ENCODE data around the gene CCDC158. TPM values are rescaled to one million over a fixed set of nuclear protein-coding genes. Genes with fewer than 3 reads are reported as not detected.

CCDC158 gene
- total RNA-seq, 2 experiments from 2014 or later: not detected

GRCh38 chr4:76276813-76277212 lies 144.1 kb downstream of the CCDC158 start:
- no peak for TF ChIP-seq CTCF (IDR thresholded peaks at IDR 0.05)
- Mint-ChIP-seq H3K27ac (no peak overlapping the region), H3K4me3 (no peak overlapping the region), H3K36me3 (ENCODE audit: low read depth) (no peaks in the 10 kb centered on the region), H3K9me3 (no peaks in the 10 kb centered on the region), H3K4me1 (ENCODE audit: low read depth) (peaks cover 2% of the 10 kb centered on the region), H3K27me3 (peaks cover 8% of the 10 kb centered on the region)
- DNase-seq (no peak), ATAC-seq (no peak)
- POLR2A ChIA-PET: no interaction called here
- CTCF ChIA-PET: interaction anchor here (3.1 to 6.2 kb wide), 2 partner anchors 97 to 101 kb away, joined by 18 to 58 read pairs; no protein-coding TSS in a partner anchor
- intact Hi-C loops (cut with micrococcal nuclease): loop anchor here (10.0 kb wide), 1 partner anchor 98 kb away; no protein-coding TSS in a partner anchor

DNA sequence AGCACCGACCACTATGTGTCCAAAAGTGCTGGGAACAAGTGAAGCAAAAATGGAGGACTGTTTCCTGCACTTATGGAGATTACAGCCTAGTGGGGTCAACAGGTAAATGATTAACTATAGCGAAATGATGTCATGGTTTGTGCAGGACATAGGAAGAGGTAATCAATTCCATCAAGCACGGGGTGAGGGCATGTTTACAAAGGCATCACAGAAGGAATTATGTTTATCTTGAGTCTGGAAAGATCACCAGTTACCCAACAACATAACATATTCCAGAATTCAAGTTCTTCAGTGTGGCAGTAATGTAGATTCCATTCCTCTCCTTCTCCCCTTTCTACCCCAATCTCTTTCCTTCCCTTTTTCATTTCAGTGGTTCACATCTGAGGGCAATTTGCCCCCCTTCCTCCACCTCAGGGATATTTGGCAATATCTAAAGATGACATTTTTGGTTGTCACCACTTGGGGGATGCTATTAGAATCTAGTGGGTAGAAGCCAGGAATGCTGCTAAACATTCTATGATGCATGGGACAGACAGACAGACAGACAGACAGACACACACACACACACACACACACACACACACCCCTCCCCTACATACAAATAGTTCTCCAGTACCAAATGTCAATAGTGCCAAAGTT lies 145.3 kb downstream of the CCDC158 start:
- H3K27ac Mint-ChIP-seq: no peak overlapping the region
- DNase-seq (no peak), ATAC-seq (no peak)
- peaks cover 2% of the 10 kb centered on the region for H3K4me1 Mint-ChIP-seq (ENCODE audit: low read depth)
- intact Hi-C loops (cut with micrococcal nuclease): loop anchor here (10.0 kb wide), 1 partner anchor 99 kb away; no protein-coding TSS in a partner anchor
- CTCF ChIA-PET: interaction anchor here (1.0 to 6.2 kb wide), 2 partner anchors 95 to 102 kb away, joined by 3 to 58 read pairs; no protein-coding TSS in a partner anchor
- no peaks in the 10 kb centered on the region for H3K36me3 Mint-ChIP-seq (ENCODE audit: low read depth)
- H3K9me3 Mint-ChIP-seq: no peaks in the 10 kb centered on the region
- peaks cover 8% of the 10 kb centered on the region for H3K27me3 Mint-ChIP-seq
- POLR2A ChIA-PET: no interaction called here
- no peak for TF ChIP-seq CTCF (IDR thresholded peaks at IDR 0.05)
- H3K4me3 Mint-ChIP-seq: no peak overlapping the region

DNA sequence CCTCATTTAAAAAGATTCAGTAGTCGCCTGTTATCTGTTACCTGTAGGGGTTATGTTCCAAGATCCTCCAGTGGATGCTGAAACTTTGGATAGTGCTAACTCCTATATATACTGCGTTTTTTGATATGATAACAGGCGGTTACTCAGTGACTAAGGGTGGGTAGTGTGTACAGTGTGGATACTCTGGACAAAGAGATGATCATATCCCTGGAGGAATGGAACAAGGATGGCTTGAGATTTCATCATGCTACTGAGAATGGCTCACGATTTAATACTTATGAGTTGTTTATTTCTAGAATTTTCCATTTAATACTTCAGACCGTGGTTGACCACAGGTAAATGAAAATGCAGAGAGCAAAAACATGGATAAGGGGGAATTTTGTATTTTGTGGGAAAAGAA lies 147.9 kb downstream of the CCDC158 start:
- POLR2A ChIA-PET: no interaction called here
- Mint-ChIP-seq H3K27me3 (peaks cover 8% of the 10 kb centered on the region), H3K36me3 (ENCODE audit: low read depth) (no peaks in the 10 kb centered on the region), H3K4me3 (no peak overlapping the region), H3K4me1 (ENCODE audit: low read depth) (no peaks in the 10 kb centered on the region), H3K9me3 (no peaks in the 10 kb centered on the region), H3K27ac (no peak overlapping the region)
- ATAC-seq (no peak), DNase-seq (no peak)
- CTCF ChIA-PET: no interaction called here
- intact Hi-C loops (cut with micrococcal nuclease): loop anchor here (10.0 kb wide), 1 partner anchor 102 kb away; no protein-coding TSS in a partner anchor
- no peak for TF ChIP-seq CTCF (IDR thresholded peaks at IDR 0.05)

DNA sequence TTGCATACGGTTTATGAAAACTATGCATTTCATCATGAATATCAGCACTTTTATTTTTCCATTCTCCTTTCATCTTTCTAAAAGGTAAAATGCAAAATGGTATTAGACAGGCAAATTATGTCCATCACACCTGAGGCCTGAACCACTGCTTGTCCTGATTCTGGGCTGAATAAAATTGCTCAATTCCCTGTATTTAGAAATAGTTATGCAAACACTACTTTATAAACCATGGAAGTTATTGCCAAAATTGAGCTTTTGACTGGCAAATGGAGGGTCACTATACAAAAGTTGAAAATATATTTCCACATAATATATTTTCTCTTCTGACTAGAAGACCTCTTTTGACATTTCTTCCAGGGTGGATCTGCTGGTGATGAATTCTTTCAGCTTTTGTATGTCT lies 148.4 kb downstream of the CCDC158 start:
- ChIA-PET POLR2A (no interaction called here), CTCF (no interaction called here)
- Mint-ChIP-seq H3K9me3 (no peaks in the 10 kb centered on the region), H3K4me3 (no peak overlapping the region), H3K27me3 (peaks cover 7% of the 10 kb centered on the region), H3K36me3 (ENCODE audit: low read depth) (no peaks in the 10 kb centered on the region), H3K4me1 (ENCODE audit: low read depth) (no peaks in the 10 kb centered on the region), H3K27ac (no peak overlapping the region)
- DNase-seq: no peak
- ATAC-seq: no peak
- no peak for TF ChIP-seq CTCF (IDR thresholded peaks at IDR 0.05)
- intact Hi-C loops (cut with micrococcal nuclease): loop anchor here (10.0 kb wide), 1 partner anchor 102 kb away; no protein-coding TSS in a partner anchor

- CTCF ChIA-PET: no interaction called here
- intact Hi-C loops (cut with micrococcal nuclease): loop anchor here (10.0 kb wide), 1 partner anchor 103 kb away; no protein-coding TSS in a partner anchor
- TF ChIP-seq CTCF (IDR thresholded peaks at IDR 0.05): no peak
- H3K4me1 Mint-ChIP-seq (ENCODE audit: low read depth): no peaks in the 10 kb centered on the region
- no peak for DNase-seq
- H3K27me3 Mint-ChIP-seq: peaks cover 7% of the 10 kb centered on the region
- no peak overlapping the region for H3K4me3 Mint-ChIP-seq
- no peaks in the 10 kb centered on the region for H3K36me3 Mint-ChIP-seq (ENCODE audit: low read depth)
- H3K27ac Mint-ChIP-seq: no peak overlapping the region
- no peak for ATAC-seq
- H3K9me3 Mint-ChIP-seq: no peaks in the 10 kb centered on the region
- POLR2A ChIA-PET: no interaction called here
Observed at GRCh38 chr4:76272073-76272472, 148.9 kb downstream of the CCDC158 start.

Measured in activated CD8-positive, alpha-beta T cell treated with anti-CD3 and anti-CD28 coated beads for 36 hours (primary cell).